Measurements from ENCODE around the gene ALG1L2.
"Not testable (repeated sequence)": the region's sequence is repeated elsewhere in the genome, so short reads cannot be mapped to it uniquely, and the experiment has no call there.

DNA sequence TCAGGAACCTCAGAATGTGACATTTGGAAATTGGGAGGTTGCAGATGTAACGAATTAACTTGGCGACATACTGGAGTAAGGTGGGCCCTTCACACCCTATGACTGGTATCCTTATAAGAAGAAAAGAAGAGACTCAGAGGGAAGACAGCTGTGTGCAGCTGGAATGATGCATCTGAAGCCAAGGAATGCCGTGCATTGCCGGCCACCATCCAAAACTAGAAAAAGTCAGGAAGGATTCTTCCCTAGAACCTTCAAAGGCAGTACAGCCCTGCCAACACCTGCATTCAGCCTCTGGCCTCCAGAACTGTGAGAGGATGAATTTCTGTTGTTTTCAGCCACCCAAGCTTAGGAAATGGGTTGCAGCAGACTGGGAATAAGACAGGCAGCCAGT, 23.4 kb upstream of the ALG1L2 start:
- not testable (repeated sequence) for TF ChIP-seq ZNF274 (IDR thresholded peaks at IDR 0.05; ENCODE audit: borderline replicate concordance, extremely low read depth, low read length); POLR2A (IDR thresholded peaks at IDR 0.05; ENCODE audit: control extremely low read depth in 1 of 2, low read depth in 2 of 2, low read length in 2 of 2); BRCA1 (IDR thresholded peaks at IDR 0.05; ENCODE audit: low read depth, low read length); POLR2AphosphoS5 (IDR thresholded peaks at IDR 0.05; ENCODE audit: low read depth, low read length); YY1 (IDR thresholded peaks at IDR 0.05; ENCODE audit: low read depth, low read length)
- TF ChIP-seq, protein P1, sequence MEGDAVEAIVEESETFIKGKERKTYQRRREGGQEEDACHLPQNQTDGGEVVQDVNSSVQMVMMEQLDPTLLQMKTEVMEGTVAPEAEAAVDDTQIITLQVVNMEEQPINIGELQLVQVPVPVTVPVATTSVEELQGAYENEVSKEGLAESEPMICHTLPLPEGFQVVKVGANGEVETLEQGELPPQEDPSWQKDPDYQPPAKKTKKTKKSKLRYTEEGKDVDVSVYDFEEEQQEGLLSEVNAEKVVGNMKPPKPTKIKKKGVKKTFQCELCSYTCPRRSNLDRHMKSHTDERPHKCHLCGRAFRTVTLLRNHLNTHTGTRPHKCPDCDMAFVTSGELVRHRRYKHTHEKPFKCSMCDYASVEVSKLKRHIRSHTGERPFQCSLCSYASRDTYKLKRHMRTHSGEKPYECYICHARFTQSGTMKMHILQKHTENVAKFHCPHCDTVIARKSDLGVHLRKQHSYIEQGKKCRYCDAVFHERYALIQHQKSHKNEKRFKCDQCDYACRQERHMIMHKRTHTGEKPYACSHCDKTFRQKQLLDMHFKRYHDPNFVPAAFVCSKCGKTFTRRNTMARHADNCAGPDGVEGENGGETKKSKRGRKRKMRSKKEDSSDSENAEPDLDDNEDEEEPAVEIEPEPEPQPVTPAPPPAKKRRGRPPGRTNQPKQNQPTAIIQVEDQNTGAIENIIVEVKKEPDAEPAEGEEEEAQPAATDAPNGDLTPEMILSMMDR (IDR thresholded peaks at IDR 0.05; ENCODE audit: control extremely low read depth in 1 of 3, insufficient read depth in 1 of 3, low read depth in 1 of 3, low read length in 3 of 3) = not testable (repeated sequence)
- TF ChIP-seq, protein P2, sequence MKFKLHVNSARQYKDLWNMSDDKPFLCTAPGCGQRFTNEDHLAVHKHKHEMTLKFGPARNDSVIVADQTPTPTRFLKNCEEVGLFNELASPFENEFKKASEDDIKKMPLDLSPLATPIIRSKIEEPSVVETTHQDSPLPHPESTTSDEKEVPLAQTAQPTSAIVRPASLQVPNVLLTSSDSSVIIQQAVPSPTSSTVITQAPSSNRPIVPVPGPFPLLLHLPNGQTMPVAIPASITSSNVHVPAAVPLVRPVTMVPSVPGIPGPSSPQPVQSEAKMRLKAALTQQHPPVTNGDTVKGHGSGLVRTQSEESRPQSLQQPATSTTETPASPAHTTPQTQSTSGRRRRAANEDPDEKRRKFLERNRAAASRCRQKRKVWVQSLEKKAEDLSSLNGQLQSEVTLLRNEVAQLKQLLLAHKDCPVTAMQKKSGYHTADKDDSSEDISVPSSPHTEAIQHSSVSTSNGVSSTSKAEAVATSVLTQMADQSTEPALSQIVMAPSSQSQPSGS (IDR thresholded peaks at IDR 0.05; ENCODE audit: low read length) = not testable (repeated sequence)
